Activated CD8-positive, alpha-beta memory T cell treated with anti-CD3 and anti-CD28 coated beads, Interleukin-2, amount 50 U/mL, for 1 hour (primary cell): ENCODE data around the gene SLC13A2.

Experiments used
- DNase-seq: peaks from one replicate; pipeline ENCODE4 v3.0.0-alpha.2; 2020; ENCODE audit errors: extremely low read depth

The SLC13A2 gene

DNA sequence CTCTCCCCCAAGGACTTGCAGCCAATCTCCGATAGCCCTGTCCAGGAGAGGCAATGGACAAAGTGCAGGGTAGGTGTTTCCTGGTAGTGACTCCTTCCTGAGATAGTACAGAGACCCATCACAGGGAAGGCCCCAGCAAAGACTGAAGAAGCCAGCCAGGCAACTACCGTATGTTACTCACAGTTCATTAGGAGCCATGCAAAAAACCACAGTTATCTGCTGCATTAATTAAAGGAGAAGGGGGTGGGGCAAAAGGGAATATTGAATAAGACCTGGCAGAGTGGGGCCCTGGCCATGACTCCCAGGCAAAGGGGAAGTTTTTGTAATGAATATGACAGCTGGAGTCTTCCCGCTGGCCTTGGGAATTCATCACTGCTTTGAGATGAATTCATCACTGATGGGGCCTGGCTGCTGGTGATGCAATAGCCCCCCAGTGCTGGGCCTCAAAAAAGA lies 2.5 kb upstream of the SLC13A2 start:
- DNase-seq = no peak

GRCh38 chr17:28471531-28472342 lies 1.7 kb upstream of the SLC13A2 start:
- DNase-seq = no peak

DNA sequence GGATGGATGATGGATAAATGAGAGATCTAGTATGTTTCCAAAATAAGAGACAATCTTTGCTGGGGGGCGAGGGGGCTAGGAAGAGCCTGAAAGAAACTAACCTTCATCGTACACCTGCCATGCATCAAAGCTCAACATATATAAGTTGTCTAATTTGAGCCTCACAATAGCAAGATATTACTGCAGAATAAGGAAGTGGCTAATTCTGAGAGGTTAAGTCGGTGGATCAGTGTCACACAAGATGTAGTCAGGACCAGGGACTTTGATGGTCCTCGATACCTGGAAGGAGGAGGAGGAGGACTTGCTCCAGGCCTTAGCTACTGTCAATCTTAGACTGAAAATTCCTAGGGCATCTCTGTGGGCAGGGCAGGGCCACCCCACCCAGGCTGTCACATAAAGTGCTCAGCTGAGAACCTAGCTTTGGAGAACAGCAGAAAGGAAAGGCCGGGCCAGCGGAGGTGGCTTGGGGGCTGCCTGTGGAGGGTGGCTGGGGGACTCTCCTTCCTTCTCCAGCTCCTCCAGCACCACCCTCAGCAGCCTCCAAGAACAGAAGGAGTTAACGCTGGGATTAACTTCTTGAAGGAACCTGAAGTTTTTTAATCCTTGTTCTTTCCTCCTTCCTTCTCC lies 460 bp upstream of the SLC13A2 start:
- no peak for DNase-seq

DNA sequence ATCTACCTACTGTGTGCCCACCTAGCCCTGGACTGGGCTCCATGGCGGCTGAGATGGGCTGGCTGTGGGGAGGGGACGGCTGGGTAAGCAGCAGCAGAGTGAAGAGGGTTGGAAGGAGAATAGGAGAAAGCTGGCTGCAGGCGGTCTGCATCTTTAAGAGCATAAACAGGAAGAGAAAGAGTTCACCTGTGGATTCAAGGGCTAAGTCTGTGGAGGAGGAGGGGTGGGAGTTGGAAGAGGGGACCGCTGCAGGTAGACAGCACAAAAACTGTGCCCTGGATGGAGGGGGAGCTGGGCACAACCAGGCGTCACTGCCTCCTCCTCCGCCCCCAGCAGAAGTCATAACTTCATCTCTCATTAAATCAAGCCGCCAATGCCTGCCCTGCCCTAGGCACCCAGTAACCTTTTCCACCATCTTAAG lies 677 bp downstream of the SLC13A2 start:
- no peak for DNase-seq

- no peak for DNase-seq
Measured at GRCh38 chr17:28475151-28475900, 1.9 kb downstream of the SLC13A2 start.

- no peak for DNase-seq
Measured at GRCh38 chr17:28476076-28476865, 2.8 kb downstream of the SLC13A2 start.

DNA sequence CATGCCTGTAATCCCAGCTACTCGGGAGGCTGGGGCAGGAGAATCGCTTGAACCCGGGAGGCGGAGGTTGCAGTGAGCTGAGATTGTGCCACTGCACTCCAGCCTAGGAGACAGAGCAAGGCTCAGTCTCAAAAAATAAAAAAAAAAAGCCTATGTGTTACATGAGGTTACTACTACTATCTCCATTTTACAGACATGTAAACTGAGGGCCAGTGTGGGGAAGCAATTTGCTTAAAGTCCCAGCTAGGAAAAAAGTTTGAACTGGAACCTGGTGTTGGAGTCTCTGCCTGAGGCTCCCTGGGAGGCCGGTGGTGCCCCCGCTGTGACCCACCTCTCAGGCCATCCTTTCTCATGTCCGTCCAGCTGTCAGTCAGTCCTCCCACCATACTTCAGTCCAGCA lies 4.5 kb downstream of the SLC13A2 start:
- no peak for DNase-seq

- no peak for DNase-seq
Measured at GRCh38 chr17:28478712-28479615, 5.5 kb downstream of the SLC13A2 start.

GRCh38 chr17:28480278-28480677 lies 6.8 kb downstream of the SLC13A2 start:
- no peak for DNase-seq

DNA sequence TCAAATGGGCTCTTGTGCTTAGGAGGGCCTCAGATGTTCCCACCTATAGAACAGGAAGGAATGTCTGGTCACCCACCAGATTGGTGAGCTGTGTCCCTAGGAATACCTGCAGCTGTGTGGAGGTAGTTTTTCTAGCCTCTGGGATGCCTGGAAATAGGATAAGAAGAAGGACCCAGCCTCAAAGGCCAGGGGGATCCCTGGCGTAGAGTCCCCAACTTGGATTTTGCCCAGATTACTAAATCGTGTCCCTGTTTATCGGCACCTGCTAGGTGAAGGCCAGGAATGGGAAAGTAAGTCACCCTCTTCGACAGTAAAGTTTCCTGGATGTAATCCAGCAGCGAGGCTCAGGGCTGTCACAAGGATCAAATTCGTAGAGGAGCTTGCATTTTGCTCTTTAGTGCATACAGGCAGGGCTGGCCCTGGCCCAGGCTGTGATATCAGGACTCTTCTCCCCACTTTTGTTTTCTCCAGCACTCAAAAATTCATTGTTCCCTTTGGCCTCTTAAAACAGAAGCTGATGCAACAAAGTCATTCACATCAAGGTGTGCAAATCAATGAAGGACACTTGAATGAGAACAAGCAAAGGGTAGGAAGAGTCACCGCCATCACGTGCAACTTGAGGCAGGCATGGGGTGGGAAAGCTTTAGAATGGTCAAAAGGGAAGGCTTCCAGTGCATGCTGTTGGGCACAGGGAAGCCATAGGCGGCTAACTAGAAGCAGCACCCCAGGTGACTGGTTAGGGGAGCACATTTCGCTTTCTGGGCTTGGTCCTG lies 7.5 kb downstream of the SLC13A2 start:
- DNase-seq = no peak

DNA sequence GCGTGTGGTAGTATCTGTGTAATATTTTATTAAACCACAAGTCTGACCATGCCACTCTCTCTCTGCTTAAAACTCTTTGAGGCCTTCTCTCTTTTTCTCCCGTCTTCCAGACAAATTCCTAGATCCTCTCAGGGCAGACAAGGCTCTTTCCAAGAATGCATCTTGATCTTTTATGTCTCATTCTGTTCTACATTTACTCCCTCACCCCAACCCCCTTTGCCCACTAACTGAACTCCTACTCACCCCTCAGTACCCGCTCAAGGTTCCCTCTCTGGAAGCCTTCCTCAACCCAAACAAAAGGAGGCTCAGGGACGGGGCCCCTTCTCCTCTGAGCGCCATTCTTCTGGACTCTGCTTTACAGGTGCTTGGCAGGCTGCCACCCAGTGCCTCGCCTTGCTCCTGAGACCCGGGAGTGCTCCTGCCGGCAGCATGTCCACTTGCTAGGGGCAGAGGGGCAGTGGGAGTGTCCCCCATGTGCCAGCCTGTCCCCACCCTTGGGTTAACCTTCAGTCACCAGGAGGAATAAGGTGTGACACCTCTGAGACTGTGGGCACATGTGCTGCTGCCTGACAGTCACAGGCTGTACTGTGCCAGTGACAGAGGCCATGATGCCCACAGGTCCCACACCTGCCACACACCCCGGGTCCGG lies 9.2 kb downstream of the SLC13A2 start:
- no peak for DNase-seq

- no peak for DNase-seq
Measured at GRCh38 chr17:28484296-28484695, 10.9 kb downstream of the SLC13A2 start.

GRCh38 chr17:28485049-28485448 lies 11.6 kb downstream of the SLC13A2 start:
- no peak for DNase-seq

DNA sequence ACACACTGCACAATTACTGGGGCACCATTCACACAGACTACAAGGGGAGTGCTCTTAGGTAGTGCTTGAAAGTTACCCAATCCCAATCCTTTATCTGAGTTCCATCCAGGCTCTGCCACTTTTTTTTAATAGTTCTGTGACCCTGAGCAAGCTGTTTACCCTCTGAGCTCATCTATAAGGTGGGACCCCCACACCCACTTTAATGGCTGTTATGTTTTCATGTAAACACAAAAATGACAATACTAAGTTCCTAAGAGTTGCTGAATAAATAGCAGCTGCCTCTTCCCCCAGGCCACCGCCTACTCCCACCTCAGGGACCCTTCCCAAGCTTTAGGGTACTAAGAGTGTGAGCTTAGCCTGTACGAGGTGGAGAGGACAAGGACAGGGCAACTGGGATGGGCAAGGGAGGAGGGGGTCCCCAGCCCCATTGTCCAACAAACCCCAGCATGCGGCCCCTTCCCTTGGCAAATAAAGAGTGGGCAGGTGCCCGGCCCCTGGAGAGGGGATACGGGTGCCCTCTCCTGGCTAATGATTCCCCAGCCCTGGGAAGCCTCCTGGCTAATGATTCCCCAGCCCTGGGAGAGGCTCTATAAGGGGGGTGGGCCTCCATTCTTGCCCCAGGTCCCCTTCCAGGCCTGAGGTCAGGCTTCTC lies 14.6 kb downstream of the SLC13A2 start:
- no peak for DNase-seq

- no peak for DNase-seq
Measured at GRCh38 chr17:28488533-28489276, 15.3 kb downstream of the SLC13A2 start.

DNA sequence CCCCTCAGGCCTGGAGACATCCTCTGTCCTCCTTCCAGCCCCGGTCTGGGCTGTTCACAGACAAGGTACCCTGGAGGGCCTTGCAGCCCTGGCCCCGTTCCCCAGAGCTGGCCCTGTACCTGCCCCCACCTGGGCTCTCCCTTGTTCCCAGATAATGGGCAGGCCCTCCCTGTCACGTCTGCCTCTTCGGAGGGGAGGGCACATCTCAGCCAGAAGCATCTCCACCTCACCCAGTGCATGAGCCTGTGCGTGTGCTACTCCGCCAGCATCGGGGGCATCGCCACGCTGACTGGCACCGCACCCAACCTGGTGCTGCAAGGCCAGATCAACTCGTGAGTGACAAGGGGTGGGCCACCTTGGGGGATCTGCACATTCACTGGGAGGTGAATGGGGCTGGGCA lies 17.8 kb downstream of the SLC13A2 start:
- DNase-seq = no peak

- no peak for DNase-seq
Measured at GRCh38 chr17:28491860-28492259, 18.4 kb downstream of the SLC13A2 start.
